Activated T-helper 1 cell treated with Interleukin-2 at 50 U/mL for 16 hours (primary cell): ENCODE results near the gene IL24.

Experiments used
- DNase-seq: peaks from one replicate; pipeline ENCODE4 v3.0.0-alpha.2; 2020; ENCODE audit warnings: low read depth

Gene IL24

GRCh38 chr1:206925106-206925736 lies 28.0 kb downstream of the IL24 start:
- DNase-seq: peak; percentile 39

DNA sequence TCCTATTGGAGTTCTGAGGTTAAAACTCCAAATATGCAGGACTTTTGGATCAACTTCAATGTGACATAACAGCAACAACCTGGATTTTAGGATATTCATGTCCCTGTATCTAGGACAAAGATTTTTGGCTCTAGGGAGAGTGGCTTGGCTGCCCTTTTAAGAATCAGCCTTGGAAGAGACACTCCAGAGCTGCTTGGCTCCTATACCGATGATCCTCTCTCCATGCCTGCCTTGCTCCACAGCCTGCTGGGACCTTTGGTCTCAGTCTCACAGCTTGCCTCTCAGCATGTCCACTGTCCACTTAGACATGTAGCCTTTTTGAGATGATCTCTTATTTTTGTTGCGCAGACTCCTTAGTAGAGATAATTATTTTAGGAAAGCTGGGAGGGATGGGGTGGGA lies 29.0 kb downstream of the IL24 start:
- DNase-seq: no peak

DNA sequence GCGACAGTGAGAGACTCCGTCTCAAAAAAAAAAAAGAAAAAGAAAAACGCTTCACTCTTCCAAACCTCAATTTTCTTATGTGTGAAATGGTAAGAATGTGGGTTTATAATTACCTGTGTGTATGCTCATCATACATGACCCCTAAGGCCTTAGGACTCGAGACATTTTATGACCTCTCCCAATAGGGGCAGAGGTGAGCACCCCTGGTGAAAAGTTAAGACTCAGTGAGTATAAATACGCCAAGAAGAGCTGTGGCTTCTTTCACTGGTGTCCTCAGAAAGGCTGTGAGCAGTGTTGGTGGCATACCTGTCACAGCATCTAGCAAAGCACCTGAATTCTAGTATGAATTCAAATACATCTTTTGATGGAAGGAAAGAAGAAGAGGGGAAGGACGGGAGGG lies 32.3 kb downstream of the IL24 start:
- DNase-seq: no peak

GRCh38 chr1:206930210-206930798 lies 33.1 kb downstream of the IL24 start:
- no peak for DNase-seq

- DNase-seq: no peak
Measured at GRCh38 chr1:206931709-206932108, 34.5 kb downstream of the IL24 start.

- no peak for DNase-seq
Measured at GRCh38 chr1:206932177-206932576, 34.9 kb downstream of the IL24 start.

GRCh38 chr1:206933333-206933945 lies 36.2 kb downstream of the IL24 start:
- DNase-seq: peak; percentile 54

- DNase-seq: no peak
Measured at GRCh38 chr1:206935491-206936067, 38.3 kb downstream of the IL24 start.

- DNase-seq: no peak
Measured at GRCh38 chr1:206937425-206937824, 40.2 kb downstream of the IL24 start.

DNA sequence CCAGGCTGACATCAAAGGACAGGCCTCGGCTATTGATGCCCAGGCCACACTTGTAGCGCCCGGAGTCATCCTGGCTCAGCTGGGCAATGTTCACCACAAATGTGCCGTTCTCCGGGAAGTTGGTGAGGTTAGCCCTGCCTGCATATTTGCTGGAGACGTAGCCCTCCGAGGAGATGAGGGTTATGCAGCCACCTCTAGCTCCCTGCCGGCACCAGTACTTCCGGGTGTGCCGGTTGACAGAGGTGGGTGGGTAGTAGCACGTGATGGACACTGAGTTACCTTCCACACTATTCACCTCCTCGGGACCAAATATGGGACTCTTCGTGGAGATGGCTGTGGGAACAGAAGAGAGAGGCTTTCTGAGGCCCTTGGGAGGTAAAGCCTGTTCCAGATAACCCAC lies 41.9 kb downstream of the IL24 start:
- DNase-seq: no peak

GRCh38 chr1:206939841-206940587 lies 42.8 kb downstream of the IL24 start:
- DNase-seq: no peak

DNA sequence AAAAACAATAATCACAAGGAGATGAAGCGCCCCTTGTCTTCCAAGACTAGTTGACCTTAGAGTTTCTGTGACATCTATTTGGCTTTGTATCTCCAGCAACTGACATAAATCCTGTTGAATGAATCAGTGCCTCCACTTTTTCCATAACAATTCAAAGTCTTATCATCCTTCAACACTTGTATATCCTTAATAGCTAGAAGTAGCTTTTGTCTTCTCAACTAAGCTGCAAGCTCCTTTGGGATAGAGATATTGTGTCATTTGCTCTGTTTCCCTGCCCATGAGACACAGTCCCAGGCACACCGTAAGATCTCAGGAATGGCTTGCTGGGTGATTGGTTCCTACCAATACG lies 43.3 kb downstream of the IL24 start:
- no peak for DNase-seq

GRCh38 chr1:206941766-206942418 lies 44.6 kb downstream of the IL24 start:
- DNase-seq: no peak

GRCh38 chr1:206944703-206945102 lies 47.5 kb downstream of the IL24 start:
- DNase-seq: no peak

DNA sequence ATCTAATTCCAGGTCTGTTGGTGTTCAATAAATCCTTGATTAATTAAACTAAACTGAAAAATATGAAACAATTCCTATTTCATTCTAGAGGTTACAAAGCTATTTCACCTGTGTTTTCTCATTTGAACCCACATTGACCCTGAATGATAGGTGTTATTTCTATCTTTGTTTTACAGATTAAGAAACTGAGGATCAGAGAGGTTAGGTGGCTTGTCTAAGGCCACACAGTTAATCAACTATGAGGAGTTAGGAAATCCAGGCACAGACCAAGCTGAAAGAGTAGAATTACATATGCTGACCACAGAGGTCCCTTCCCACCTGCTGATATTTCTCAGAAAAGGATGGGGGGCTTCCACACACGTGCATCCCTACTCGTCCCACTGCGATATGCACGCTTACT lies 48.5 kb downstream of the IL24 start:
- no peak for DNase-seq

- DNase-seq: no peak
Measured at GRCh38 chr1:206946261-206946660, 49.0 kb downstream of the IL24 start, which contains the start of gene PIGR. Gene PIGR, minus strand, starts transcription at chr1:206946466. Its CDS starts 5,935 bp downstream, at chr1:206940531.

DNA sequence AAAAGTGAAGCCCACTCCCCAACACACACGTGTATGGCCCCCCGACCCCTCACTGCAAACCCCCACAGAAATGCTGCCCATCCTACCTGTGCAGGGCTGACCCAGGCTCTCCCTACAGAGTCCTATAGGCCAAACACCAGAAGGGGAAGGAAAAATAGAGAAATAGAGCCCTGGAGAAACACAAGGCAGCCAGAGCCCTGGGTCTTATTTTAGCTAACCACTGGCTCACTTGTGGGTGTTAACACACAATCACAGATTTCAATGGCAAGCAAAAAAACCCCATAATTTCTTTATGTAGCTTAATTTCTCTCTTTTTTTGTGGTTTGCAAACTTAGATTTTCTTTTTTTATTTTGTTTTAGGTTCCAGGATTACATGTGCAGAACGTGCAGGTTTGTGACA lies 50.0 kb downstream of the IL24 start:
- no peak for DNase-seq

DNA sequence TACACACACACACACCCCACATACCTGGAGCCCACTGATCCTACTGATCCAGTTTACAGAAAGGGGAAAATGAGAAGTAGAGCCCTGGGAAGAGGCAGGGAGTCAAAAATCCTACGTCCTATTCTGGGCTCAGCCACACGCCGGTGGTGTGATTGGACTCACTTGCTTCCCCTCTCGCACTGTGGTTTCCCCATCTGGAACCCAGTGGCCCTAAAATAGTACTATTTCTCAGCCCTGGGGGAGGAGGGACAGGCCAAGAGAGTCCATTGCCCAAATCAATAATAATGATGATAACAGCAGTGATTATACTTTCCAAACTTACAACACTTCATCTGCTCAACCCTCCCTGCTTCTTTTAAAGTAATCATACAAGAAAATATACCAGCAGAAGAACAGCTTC lies 52.0 kb downstream of the IL24 start:
- no peak for DNase-seq

- DNase-seq: no peak
Measured at GRCh38 chr1:206949641-206950040, 52.4 kb downstream of the IL24 start.

GRCh38 chr1:206951318-206952100 lies 54.3 kb downstream of the IL24 start:
- DNase-seq: no peak

DNA sequence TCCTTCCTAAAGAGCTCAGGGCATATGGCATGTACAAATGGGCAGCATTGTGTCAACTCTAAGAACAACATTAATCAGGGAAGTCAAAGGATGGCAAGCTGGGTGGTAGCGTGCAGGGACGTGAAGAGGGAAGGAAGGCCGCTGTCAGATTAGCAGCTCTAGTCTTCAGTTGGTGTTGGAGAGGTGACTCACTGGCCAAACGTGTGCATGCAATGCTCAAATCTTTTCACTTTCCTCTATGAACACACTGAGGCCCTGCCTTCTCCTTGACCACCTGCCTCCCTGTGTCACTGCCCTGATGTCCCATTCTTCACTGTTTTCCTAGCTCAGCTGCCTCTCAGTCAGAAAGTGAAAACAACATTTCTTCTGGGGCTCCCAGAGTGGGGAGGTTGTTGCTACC lies 54.9 kb downstream of the IL24 start:
- DNase-seq: no peak
